Neural progenitor cell (in vitro differentiated cells): Measurements from ENCODE around the gene PNMA8C. TPM values are rescaled to one million over a fixed set of nuclear protein-coding genes. Genes with fewer than 3 reads are reported as not detected.
A peak's percentile ranks its signal among the peaks of the same experiment; 100 is the strongest.

Experiments
- DNase-seq: peaks from one replicate; pipeline ENCODE4 v3.0.0-alpha.2; 2016; ENCODE audit warnings: low spot score
- H2AFZ ChIP-seq: fragments of 200-600 bp; sonication (generic); replicated peaks from 2 replicates; pipeline ENCODE4 v1.6.1; 2016; ENCODE audit warnings: antibody characterized with exemption
- H3F3A ChIP-seq: fragments of 200-600 bp; sonication (generic); 2 replicates; pipeline ENCODE4 v1.6.1; 2016; ENCODE audit warnings: antibody characterized with exemption, low read depth
- H3K27ac ChIP-seq: fragments of 200-600 bp; sonication (generic); 2 replicates; pipeline ENCODE4 v1.5.1; 2016; ENCODE audit warnings: mild to moderate bottlenecking
- H3K27me3 ChIP-seq: fragments of 200-600 bp; sonication (generic); 2 replicates; pipeline ENCODE4 v1.6.1; 2016; ENCODE audit warnings: mild to moderate bottlenecking, moderate library complexity
- H3K36me3 ChIP-seq: fragments of 200-600 bp; sonication (generic); 2 replicates; pipeline ENCODE4 v1.5.1; 2016
- H3K4me1 ChIP-seq: fragments of 200-600 bp; sonication (generic); 2 replicates; pipeline ENCODE4 v1.6.1; 2016; ENCODE audit warnings: mixed run types
- H3K4me2 ChIP-seq: fragments of 200-600 bp; sonication (generic); 2 replicates; pipeline ENCODE4 v1.6.1; 2016
- H3K4me3 ChIP-seq: fragments of 200-600 bp; sonication (generic); 2 replicates; pipeline ENCODE4 v1.5.1; 2016
- H3K79me2 ChIP-seq: fragments of 200-600 bp; sonication (generic); 2 replicates; pipeline ENCODE4 v1.6.1; 2016; ENCODE audit warnings: low read depth
- H3K9ac ChIP-seq: fragments of 200-600 bp; sonication (generic); 2 replicates; pipeline ENCODE4 v1.6.1; 2016
- H3K9me3 ChIP-seq: fragments of 200-600 bp; sonication (generic); 2 replicates; pipeline ENCODE4 v1.5.1; 2016; ENCODE audit warnings: low read depth
- H4K20me1 ChIP-seq: fragments of 200-600 bp; sonication (generic); 2 replicates; pipeline ENCODE4 v1.6.1; 2016; ENCODE audit warnings: low read depth
- H3K27ac Mint-ChIP-seq: 3 replicates; pipeline ENCODE4 v1.8.0; 2021; ENCODE audit warnings: mixed read lengths
- H3K27me3 Mint-ChIP-seq: 2 replicates; pipeline ENCODE4 v1.8.0; 2022; ENCODE audit warnings: low read depth, mild to moderate bottlenecking, inconsistent platforms, moderate library complexity, mixed read lengths; ENCODE audit not compliant: insufficient read depth
- H3K36me3 Mint-ChIP-seq: 3 replicates; pipeline ENCODE4 v1.8.0; 2021; ENCODE audit warnings: mixed read lengths
- H3K4me1 Mint-ChIP-seq: 3 replicates; pipeline ENCODE4 v1.8.0; 2021; ENCODE audit warnings: mixed read lengths
- H3K4me3 Mint-ChIP-seq: 3 replicates; pipeline ENCODE4 v1.8.0; 2021; ENCODE audit warnings: mild to moderate bottlenecking, moderate library complexity, mixed read lengths
- H3K9me3 Mint-ChIP-seq: 3 replicates; pipeline ENCODE4 v1.8.0; 2020; ENCODE audit warnings: mixed read lengths
- CTCF ChIP-seq: fragments of 200-600 bp; sonication (generic); IDR thresholded peaks from 2 replicates; pipeline ENCODE4 v1.5.1; 2017; ENCODE audit warnings: antibody characterized with exemption, mild to moderate bottlenecking
- EZH2 ChIP-seq: fragments of 200-600 bp; sonication (generic); IDR thresholded peaks from 2 replicates; pipeline ENCODE4 v1.6.1; 2017; ENCODE audit warnings: antibody characterized with exemption, mild to moderate bottlenecking, moderate library complexity
- EZH2phosphoT487 ChIP-seq: fragments of 200-600 bp; sonication (generic); IDR thresholded peaks from 2 replicates; pipeline ENCODE4 v1.6.1; 2017; ENCODE audit warnings: antibody characterized with exemption
- total RNA-seq: library from RNA; depleted of rRNA; stranded (reverse); fragments of >200 nt; gene quantifications from 2 replicates; pipeline ENCODE4 v1.2.3, GENCODE V29; 2015; ENCODE audit warnings: low replicate concordance

PNMA8C gene
- total RNA-seq, 1 donor from 2014 or later: 0.58 TPM

GRCh38 chr19:46426506-46427162 is 2.1 kb downstream of the PNMA8C start:
- H3K4me1 Mint-ChIP-seq: peaks cover 54% of the 10 kb centered on the region
- H3K27ac Mint-ChIP-seq: peak overlapping the region; percentile 89
- no peaks in the 10 kb centered on the region for H3K36me3 Mint-ChIP-seq
- H3K27ac ChIP-seq: no peak overlapping the region
- no peaks in the 10 kb centered on the region for H3K9me3 Mint-ChIP-seq
- TF ChIP-seq EZH2 (no peak), CTCF (no peak), EZH2phosphoT487 (no peak)
- peak overlapping the region; percentile 81 for H3K4me3 Mint-ChIP-seq
- peak overlapping the region; percentile 97 for H2AFZ ChIP-seq
- H3K27me3 Mint-ChIP-seq: peaks cover 13% of the 10 kb centered on the region
- H3K4me1 ChIP-seq: peaks cover 7% of the 10 kb centered on the region
- H4K20me1 ChIP-seq: no peaks in the 10 kb centered on the region
- peak overlapping the region; percentile 94 for H3K4me2 ChIP-seq
- no peaks in the 10 kb centered on the region for H3K9me3 ChIP-seq
- peaks cover 46% of the 10 kb centered on the region for H3K27me3 ChIP-seq
- H3K9ac ChIP-seq: no peak overlapping the region
- DNase-seq: peak; percentile 97
- no peaks in the 10 kb centered on the region for H3K36me3 ChIP-seq
- H3K79me2 ChIP-seq: no peaks in the 10 kb centered on the region
- H3F3A ChIP-seq: peaks cover 23% of the 10 kb centered on the region
- H3K4me3 ChIP-seq: peak overlapping the region; percentile 67

- no peaks in the 10 kb centered on the region for H3K36me3 ChIP-seq
- no peak overlapping the region for H3K27ac ChIP-seq
- H3K27ac Mint-ChIP-seq: peak overlapping the region; percentile 89
- peaks cover 10% of the 10 kb centered on the region for H3K27me3 Mint-ChIP-seq
- H3K4me1 ChIP-seq: peaks cover 7% of the 10 kb centered on the region
- TF ChIP-seq EZH2: peak; percentile 40
- TF ChIP-seq CTCF: no peak
- H3K27me3 ChIP-seq: peaks cover 46% of the 10 kb centered on the region
- H3K9ac ChIP-seq: no peak overlapping the region
- H4K20me1 ChIP-seq: no peaks in the 10 kb centered on the region
- peak; percentile 33 for DNase-seq
- H3K4me1 Mint-ChIP-seq: peaks cover 51% of the 10 kb centered on the region
- H3F3A ChIP-seq: peaks cover 23% of the 10 kb centered on the region
- peak overlapping the region; percentile 67 for H3K4me3 ChIP-seq
- H3K9me3 ChIP-seq: no peaks in the 10 kb centered on the region
- no peaks in the 10 kb centered on the region for H3K9me3 Mint-ChIP-seq
- peak overlapping the region; percentile 97 for H2AFZ ChIP-seq
- H3K4me3 Mint-ChIP-seq: peak overlapping the region; percentile 81
- H3K79me2 ChIP-seq: no peaks in the 10 kb centered on the region
- peak overlapping the region; percentile 94 for H3K4me2 ChIP-seq
- no peaks in the 10 kb centered on the region for H3K36me3 Mint-ChIP-seq
Observed at GRCh38 chr19:46426035-46426505, 2.7 kb downstream of the PNMA8C start.

GRCh38 chr19:46423188-46423587 is 5.5 kb downstream of the PNMA8C start:
- TF ChIP-seq EZH2 (no peak), CTCF (no peak), EZH2phosphoT487 (no peak)
- Mint-ChIP-seq H3K4me1 (peaks cover 33% of the 10 kb centered on the region), H3K27ac (no peak overlapping the region), H3K27me3 (peaks cover 7% of the 10 kb centered on the region), H3K36me3 (no peaks in the 10 kb centered on the region), H3K4me3 (no peak overlapping the region), H3K9me3 (no peaks in the 10 kb centered on the region)
- H4K20me1 ChIP-seq: no peaks in the 10 kb centered on the region
- no peaks in the 10 kb centered on the region for H3K9me3 ChIP-seq
- H3K4me3 ChIP-seq: no peak overlapping the region
- peaks cover 7% of the 10 kb centered on the region for H3F3A ChIP-seq
- H2AFZ ChIP-seq: no peak overlapping the region
- peaks cover 32% of the 10 kb centered on the region for H3K27me3 ChIP-seq
- H3K4me1 ChIP-seq: no peaks in the 10 kb centered on the region
- DNase-seq: no peak
- H3K4me2 ChIP-seq: no peak overlapping the region
- H3K79me2 ChIP-seq: no peaks in the 10 kb centered on the region
- H3K9ac ChIP-seq: no peak overlapping the region
- H3K36me3 ChIP-seq: no peaks in the 10 kb centered on the region
- no peak overlapping the region for H3K27ac ChIP-seq
